ENCODE results near the gene ACSM4. TPM values are rescaled to one million over a fixed set of nuclear protein-coding genes. Genes with fewer than 3 reads are reported as not detected.
A peak's percentile ranks its signal among the peaks of the same experiment; 100 is the strongest.

Gene ACSM4
- polyA plus RNA-seq, 2 of the 4 experiments (the other 2 are of a cell fraction) = not detected

DNA sequence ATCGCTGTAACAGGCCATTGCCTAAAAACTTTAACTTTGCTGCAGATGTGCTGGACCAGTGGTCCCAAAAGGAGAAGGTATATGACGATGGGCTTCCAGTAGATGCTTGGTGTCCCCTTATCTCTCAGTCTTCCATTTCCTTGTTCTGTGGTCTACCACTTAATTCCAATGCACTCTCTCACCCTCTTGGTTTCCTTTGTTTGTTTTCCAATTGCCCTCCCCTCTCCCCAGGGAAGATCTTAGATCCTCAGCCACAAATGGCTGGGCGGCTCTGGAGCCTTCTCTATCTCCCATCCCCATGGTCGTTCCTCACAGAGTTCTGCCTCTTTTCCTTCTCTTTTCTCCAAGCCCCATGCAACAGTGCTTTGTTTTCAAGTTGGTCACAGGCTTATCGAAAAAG, 584 bp downstream of the ACSM4 start (continued):
- TF ChIP-seq RNF2 (IDR thresholded peaks at IDR 0.05; ENCODE audit: borderline replicate concordance, low read depth) (no peak), EHF (CRISPR knock-in tag; IDR thresholded peaks at IDR 0.05) (no peak), KDM5A (IDR thresholded peaks at IDR 0.05) (no peak), ZFP36 (IDR thresholded peaks at IDR 0.05; ENCODE audit: borderline replicate concordance, partially characterized antibody) (no peak), TP53 (CRISPR knock-in tag; IDR thresholded peaks at IDR 0.05) (no peak)
- TF ChIP-seq, protein P1, sequence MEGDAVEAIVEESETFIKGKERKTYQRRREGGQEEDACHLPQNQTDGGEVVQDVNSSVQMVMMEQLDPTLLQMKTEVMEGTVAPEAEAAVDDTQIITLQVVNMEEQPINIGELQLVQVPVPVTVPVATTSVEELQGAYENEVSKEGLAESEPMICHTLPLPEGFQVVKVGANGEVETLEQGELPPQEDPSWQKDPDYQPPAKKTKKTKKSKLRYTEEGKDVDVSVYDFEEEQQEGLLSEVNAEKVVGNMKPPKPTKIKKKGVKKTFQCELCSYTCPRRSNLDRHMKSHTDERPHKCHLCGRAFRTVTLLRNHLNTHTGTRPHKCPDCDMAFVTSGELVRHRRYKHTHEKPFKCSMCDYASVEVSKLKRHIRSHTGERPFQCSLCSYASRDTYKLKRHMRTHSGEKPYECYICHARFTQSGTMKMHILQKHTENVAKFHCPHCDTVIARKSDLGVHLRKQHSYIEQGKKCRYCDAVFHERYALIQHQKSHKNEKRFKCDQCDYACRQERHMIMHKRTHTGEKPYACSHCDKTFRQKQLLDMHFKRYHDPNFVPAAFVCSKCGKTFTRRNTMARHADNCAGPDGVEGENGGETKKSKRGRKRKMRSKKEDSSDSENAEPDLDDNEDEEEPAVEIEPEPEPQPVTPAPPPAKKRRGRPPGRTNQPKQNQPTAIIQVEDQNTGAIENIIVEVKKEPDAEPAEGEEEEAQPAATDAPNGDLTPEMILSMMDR (IDR thresholded peaks at IDR 0.05) = no peak

DNA sequence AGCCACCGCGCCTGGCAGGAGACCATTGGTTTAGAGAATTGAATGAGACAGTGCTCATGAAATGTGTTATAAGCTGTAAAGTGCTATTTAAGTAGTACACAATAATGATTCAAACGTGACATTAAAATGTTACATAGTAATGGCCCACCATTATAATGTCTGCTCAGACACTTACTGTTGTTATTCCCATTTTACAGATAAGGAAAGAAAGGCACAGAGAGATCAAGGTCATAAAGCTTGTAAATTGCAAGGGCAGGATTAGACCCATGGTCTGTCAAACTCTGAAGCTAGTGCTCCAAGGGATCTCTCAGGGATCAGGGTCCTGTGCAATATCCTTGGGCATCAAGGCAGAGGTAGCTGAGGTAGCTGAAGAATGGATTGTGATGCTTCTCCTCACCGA, 6.2 kb downstream of the ACSM4 start:
- H3K4me2 ChIP-seq = no peak overlapping the region
- ChIA-PET POLR2A (no interaction called here), CTCF (no interaction called here)
- DNase-seq (ENCODE audit: low read depth in 1 of 2, low spot score in 1 of 2) (no peak), FAIRE-seq (no peak), ATAC-seq (no peak)
- H3K27ac ChIP-seq = no peak overlapping the region
- no peaks in the 10 kb centered on the region for H3K9me3 ChIP-seq
- no peaks in the 10 kb centered on the region for H3K4me1 ChIP-seq
- 50% methylated on average over 4 of the region's 4 CpGs for WGBS (ENCODE audit: missing lambda C conversion rate)
- no peak overlapping the region for H3K4me3 ChIP-seq
- TF ChIP-seq ZNF302 (CRISPR knock-in tag; IDR thresholded peaks at IDR 0.05) = no peak
- no peak for TF ChIP-seq RARB (CRISPR knock-in tag; IDR thresholded peaks at IDR 0.05)
- no peak for TF ChIP-seq CBX8 (IDR thresholded peaks at IDR 0.05)
- TF ChIP-seq CBX2 (IDR thresholded peaks at IDR 0.05; ENCODE audit: borderline replicate concordance, low read depth) = no peak
- no peak for TF ChIP-seq JUN (IDR thresholded peaks at IDR 0.05)
- TF ChIP-seq HOXA7 (CRISPR knock-in tag; IDR thresholded peaks at IDR 0.05) = no peak
- TF ChIP-seq CHD4 (IDR thresholded peaks at IDR 0.05; ENCODE audit: borderline replicate concordance) = no peak
- TF ChIP-seq RAD21 (conservative IDR thresholded peaks at IDR 0.05 in 1 of 2, IDR thresholded peaks at IDR 0.05 in 1 of 2) = no peak
- TF ChIP-seq, protein P2, sequence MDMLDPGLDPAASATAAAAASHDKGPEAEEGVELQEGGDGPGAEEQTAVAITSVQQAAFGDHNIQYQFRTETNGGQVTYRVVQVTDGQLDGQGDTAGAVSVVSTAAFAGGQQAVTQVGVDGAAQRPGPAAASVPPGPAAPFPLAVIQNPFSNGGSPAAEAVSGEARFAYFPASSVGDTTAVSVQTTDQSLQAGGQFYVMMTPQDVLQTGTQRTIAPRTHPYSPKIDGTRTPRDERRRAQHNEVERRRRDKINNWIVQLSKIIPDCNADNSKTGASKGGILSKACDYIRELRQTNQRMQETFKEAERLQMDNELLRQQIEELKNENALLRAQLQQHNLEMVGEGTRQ (IDR thresholded peaks at IDR 0.05) = no peak
- no peak for TF ChIP-seq FOSB (CRISPR knock-in tag; IDR thresholded peaks at IDR 0.05)
- TF ChIP-seq HEYL (CRISPR knock-in tag; IDR thresholded peaks at IDR 0.05) = no peak
- TF ChIP-seq JUNB (IDR thresholded peaks at IDR 0.05) = no peak

DNA sequence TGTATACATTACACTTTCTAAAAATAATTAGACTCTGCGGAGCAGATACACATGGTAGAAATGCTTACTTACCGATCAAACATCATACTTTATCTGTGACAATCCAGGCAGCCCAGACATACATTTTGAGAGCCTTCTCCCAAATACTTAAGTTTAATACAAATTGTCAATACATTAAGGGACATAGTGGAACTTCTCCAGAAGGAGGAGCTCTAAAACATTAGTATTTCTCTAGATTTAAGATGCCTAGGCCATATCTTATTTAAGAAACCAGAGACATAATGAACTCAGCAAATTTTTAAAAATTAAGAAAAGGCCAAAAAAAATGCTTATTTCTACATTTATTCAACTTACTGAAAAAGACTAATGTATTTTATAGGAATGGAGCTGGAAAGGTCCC, 16.1 kb downstream of the ACSM4 start:
- ChIA-PET POLR2A (no interaction called here), CTCF (interaction anchor here (1.4 kb wide), 1 partner anchor 141 kb away, joined by 5 read pairs; no protein-coding TSS in a partner anchor)
- TF ChIP-seq MAZ (IDR thresholded peaks at IDR 0.05; ENCODE audit: borderline replicate concordance, low read depth, low read length) (no peak), SMC3 (IDR thresholded peaks at IDR 0.05) (0 out of 3 replicates have a peak, but pooled peaks have one; percentile 6), NFE2L2 (conservative IDR thresholded peaks at IDR 0.05; ENCODE audit: low read length) (no peak)
- TF ChIP-seq, protein P3, sequence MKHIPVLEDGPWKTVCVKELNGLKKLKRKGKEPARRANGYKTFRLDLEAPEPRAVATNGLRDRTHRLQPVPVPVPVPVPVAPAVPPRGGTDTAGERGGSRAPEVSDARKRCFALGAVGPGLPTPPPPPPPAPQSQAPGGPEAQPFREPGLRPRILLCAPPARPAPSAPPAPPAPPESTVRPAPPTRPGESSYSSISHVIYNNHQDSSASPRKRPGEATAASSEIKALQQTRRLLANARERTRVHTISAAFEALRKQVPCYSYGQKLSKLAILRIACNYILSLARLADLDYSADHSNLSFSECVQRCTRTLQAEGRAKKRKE (CRISPR knock-in tag; IDR thresholded peaks at IDR 0.05; ENCODE audit: low read depth) = no peak
- ATAC-seq (no peak), DNase-seq (ENCODE audit: low read depth in 1 of 2, low spot score in 1 of 2) (no peak), FAIRE-seq (no peak)
- Histone ChIP-seq H3K9me3 (no peaks in the 10 kb centered on the region), H3K4me2 (no peak overlapping the region), H3K27ac (no peak overlapping the region), H3K4me1 (no peaks in the 10 kb centered on the region), H3K4me3 (no peak overlapping the region)
- WGBS (ENCODE audit: missing lambda C conversion rate) = 59% methylated on average over 2 of the region's 2 CpGs

All from A549 (cell line).